Fibroblast of lung (primary cell): ENCODE measurements around the gene FRMD4A.

Experiments used
- CTCF ChIP-seq, 2 donors: IDR thresholded peaks in 1 of 2; conservative IDR thresholded peaks in 1 of 2; 1 replicate in 1 of 2; 2 replicates in 1 of 2; pipeline ENCODE4 v1.5.1; 2011 to 2012; ENCODE audit warnings: low read length in 2 of 2, control low read depth in 1 of 2, inconsistent platforms in 1 of 2, low read depth in 1 of 2, mild to moderate bottlenecking in 1 of 2
- EZH2 ChIP-seq: IDR thresholded peaks from 2 replicates; pipeline ENCODE4 v1.5.1; 2012; ENCODE audit warnings: low read length, control low read depth, mild to moderate bottlenecking; ENCODE audit errors: missing control alignments

GRCh38 chr10:14016011-14016536 is 314.6 kb downstream of the FRMD4A start:
- TF ChIP-seq CTCF (conservative IDR thresholded peaks at IDR 0.05 in 1 of 2, IDR thresholded peaks at IDR 0.05 in 1 of 2; ENCODE audit: low read depth in 1 of 2, low read length in 2 of 2) (no peak), EZH2 (no peak)
